HG03097 (cell line): ENCODE measurements around the gene FNDC3B.
"Not testable (repeated sequence)": the region's sequence is repeated elsewhere in the genome, so short reads cannot be mapped to it uniquely, and the experiment has no call there.

Experiments used
- ATAC-seq: cut with Tn5 transposase; IDR thresholded peaks from one replicate; pipeline ENCODE4 v1.9.1; 2021; ENCODE audit not compliant: unreplicated experiment, low FRiP score

FNDC3B gene

GRCh38 chr3:172228036-172228415 lies 188.6 kb downstream of the FNDC3B start:
- no peak for ATAC-seq

DNA sequence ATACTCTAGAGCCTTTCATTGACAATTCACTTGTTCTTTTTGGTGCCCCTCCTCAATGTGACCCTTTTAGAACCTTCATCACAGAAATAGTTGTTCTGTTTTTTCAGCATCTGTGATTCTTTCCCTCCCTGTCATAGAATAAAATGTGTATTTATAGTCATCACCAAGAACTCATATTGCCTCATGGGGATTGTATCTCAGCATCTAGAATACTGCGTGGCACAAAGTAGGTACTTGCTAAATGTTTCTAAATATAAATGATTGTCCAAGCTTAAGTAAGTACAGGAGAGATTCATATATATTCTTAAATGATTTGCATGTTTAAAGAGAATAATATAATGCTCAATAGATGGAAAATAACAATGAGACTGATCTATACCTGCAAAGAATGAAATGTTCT lies 190.1 kb downstream of the FNDC3B start:
- no peak for ATAC-seq

- ATAC-seq = no peak
Observed at GRCh38 chr3:172231318-172231901, 192.0 kb downstream of the FNDC3B start.

- no peak for ATAC-seq
Observed at GRCh38 chr3:172232579-172233212, 193.3 kb downstream of the FNDC3B start.

DNA sequence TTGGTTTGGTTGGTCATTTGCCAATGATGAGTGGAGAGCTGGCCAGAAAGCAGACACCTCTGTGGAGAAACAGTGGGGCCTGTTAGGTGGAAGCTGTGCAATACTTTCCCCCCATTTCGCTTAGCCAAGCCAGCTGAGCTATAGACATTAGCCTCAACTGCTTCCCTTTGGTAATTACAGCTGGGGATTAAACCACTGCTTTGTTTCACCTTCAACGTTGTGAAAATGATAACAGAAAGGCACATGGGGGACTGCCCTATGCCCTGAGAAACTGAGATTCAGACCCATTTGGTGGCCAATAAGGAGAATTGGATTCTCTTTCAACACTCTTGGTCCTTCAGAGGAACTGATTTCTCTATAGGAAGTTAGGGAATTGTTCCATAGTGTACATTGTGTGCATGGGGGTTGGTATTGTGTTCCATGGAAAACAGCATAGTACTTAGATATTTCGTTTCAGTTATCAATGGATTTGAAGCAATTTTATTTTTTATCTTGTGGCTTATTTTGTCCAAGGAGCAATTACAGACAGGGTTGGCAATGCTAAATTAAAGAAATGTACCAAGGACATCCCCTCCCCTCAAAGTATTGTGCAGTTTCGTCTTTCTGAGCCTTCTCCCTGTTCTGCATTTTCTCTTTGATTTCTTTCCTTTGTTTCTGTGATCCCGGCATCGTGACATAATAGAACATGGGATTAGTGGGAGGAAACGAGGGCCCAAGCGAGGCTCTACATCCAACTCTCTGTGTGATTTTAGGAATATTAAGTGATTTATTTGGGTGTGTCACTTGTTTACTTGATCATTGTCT lies 194.3 kb downstream of the FNDC3B start:
- ATAC-seq = no peak

GRCh38 chr3:172235698-172236097 lies 196.3 kb downstream of the FNDC3B start:
- ATAC-seq = no peak

DNA sequence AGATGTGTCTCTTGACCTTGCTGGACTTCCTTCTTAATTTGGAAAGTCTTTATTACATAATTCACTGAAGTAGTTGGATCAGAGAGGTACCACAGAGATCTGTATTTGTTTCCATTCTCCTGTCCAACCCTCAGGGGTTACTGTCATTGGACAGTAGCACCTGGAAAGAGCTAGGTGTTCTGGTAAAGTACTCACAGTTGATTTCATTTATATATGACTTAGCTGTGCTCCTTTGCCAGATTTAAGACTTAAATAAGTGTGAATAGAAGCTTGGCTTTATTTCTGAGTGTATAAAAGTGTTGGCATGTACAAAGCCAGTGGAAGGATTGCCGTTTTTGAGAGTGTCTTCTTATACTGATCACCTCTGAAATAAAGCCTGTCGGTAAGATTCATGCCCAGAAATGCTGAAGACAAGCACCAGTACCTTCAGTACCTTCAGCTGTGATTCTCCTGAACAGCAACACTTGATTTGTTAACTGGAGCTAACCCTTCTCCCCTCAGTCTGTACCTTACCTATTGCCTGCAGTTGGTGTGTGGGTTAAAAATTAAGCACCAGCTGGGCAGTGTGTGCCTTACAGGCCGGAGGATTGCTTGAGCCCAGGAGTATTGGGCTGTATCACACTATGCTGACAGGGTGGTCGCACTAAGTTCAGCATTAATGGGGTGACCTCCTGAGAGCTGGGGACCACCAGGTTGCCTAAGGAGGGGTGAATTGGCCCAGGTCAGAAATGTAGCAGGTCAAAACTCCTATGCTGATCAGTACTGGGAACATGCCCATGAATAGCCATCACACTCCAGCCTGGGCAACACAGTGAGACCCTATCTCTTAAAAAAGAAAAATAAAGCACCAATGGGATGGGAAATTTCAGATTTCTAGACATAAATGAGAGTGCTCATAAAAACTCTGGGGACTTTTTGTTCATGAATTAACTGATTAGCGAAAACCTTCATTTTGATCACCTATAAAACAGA lies 197.7 kb downstream of the FNDC3B start:
- no peak for ATAC-seq

- no peak for ATAC-seq
Observed at GRCh38 chr3:172238188-172238587, 198.8 kb downstream of the FNDC3B start.

- no peak for ATAC-seq
Observed at GRCh38 chr3:172239218-172239790, 199.9 kb downstream of the FNDC3B start.

DNA sequence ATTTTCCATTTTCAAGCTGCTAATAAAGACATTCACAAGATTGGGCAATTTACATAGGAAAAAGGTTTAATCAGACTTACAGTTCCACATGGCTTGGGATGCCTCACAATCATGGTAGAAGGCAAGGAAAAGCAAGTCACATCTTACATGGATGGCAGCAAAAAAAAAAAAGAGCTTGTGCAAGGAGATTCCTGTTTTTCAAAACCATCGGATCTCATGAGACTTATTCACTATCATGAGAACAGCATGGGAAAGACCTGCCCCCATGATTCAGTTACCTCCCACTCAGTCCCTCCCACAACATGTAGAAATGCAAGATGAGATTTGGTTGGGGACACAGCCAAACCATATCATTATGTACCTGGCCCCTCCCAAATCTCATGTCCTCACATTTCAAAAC lies 202.0 kb downstream of the FNDC3B start:
- no peak for ATAC-seq

GRCh38 chr3:172242471-172242870 lies 203.1 kb downstream of the FNDC3B start:
- not testable (repeated sequence) for ATAC-seq

DNA sequence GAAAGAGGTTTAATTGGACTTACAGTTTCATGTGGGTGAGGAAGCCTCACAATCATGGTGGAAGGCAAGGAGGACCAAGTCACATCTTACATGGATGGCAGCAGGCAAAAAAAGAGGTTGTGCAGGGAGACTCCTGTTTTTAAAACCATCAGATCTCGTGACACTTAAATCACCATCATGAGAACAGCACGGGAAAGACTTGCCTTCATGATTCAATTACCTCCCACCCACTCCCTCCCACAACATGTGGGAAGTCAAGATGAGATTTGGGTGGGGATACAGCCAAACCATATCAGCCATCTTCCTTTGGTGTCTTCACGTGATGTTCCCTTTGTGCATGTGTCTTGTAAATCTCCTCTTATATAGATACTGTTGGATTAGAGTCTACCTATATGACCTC lies 204.0 kb downstream of the FNDC3B start:
- not testable (repeated sequence) for ATAC-seq

- no peak for ATAC-seq
Observed at GRCh38 chr3:172244011-172244410, 204.6 kb downstream of the FNDC3B start.

GRCh38 chr3:172245241-172245640 lies 205.9 kb downstream of the FNDC3B start:
- no peak for ATAC-seq

DNA sequence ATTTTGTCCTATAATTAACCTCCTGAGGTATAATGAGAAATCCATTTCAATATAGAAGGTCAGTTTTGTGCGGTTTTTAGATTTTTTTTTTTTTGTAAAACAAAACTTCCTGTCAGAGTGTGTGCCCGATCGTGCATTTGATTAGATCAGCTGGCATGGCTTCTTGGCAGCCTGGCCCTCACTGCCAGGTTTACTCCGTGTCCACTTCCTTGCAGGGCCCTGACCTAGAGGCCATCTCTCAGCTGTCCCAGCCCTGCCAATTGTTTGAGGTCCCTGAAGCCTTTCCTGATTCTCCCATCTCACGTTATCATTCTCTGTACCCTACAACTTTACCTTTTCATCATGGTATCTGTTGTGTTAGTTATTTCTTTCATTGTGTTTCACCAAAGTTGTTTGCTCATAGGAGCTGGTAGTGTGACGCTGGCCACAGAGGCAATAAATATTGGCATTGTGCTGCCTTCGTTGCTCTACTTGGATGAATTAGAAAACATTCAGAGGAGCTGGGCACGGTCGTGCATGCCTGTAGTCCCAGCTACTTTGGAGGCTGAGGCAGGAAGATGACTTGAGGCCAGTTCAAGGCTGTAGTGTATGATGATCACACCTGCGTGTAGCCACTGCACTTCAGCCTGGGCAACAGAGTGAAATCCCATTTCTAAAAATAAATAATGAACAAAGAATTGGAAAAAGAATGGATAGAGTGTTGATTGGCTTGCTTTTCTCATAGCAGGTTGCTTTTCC lies 206.9 kb downstream of the FNDC3B start:
- ATAC-seq = no peak

GRCh38 chr3:172247525-172248274 lies 208.3 kb downstream of the FNDC3B start:
- no peak for ATAC-seq

DNA sequence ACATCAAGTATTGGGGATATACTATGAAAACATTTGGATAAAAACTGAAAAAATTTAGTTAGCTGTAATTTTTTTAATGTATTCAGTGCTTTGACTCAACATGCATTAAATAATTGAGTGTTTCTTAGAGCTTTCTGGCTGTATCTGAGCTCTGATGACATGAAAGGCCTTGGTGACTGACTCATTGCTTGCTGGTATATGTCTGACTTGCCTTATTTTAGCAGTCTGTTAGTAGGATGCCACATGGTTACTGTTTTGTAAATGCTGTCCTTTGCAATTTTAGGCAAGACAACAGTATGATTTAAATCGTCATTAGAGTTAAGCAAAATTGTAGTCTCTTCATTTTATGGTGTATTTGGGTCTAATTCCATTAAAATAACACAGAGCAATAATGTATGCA lies 209.7 kb downstream of the FNDC3B start:
- no peak for ATAC-seq

- no peak for ATAC-seq
Observed at GRCh38 chr3:172251211-172251610, 211.8 kb downstream of the FNDC3B start.

- no peak for ATAC-seq
Observed at GRCh38 chr3:172253200-172253599, 213.8 kb downstream of the FNDC3B start.
